HEK293T (cell line): ENCODE data around the gene TRMT11.

Source experiments
- CTCF ChIA-PET: fragments of 350-600 bp; formaldehyde crosslinking; extraction: SDS; loops from one replicate; lab custom pipeline; 2021; ENCODE audit warnings: antibody characterized with exemption, inconsistent platforms; lab: Yijun Ruan, JAX
- POLR2A ChIA-PET: fragments of 350-600 bp; formaldehyde crosslinking; extraction: SDS; loops from one replicate; lab custom pipeline; 2020; ENCODE audit warnings: antibody characterized with exemption, inconsistent platforms; lab: Yijun Ruan, JAX
- DNase-seq: peaks from one replicate; pipeline ENCODE4 v3.0.0; 2012; ENCODE audit warnings: mixed read lengths; ENCODE audit errors: extremely low spot score
- ARNT ChIP-seq: fragments of 450-650 bp; IDR thresholded peaks from 2 replicates; pipeline ENCODE4 v1.6.1; 2017; ENCODE audit warnings: mild to moderate bottlenecking
- BHLHE40 ChIP-seq: fragments of 450-650 bp; IDR thresholded peaks from 2 replicates; pipeline ENCODE4 v1.6.1; 2016; ENCODE audit warnings: mild to moderate bottlenecking, moderate library complexity, borderline replicate concordance
- CTBP1 ChIP-seq: fragments of 450-650 bp; IDR thresholded peaks from 2 replicates; pipeline ENCODE4 v1.6.1; 2016; ENCODE audit warnings: borderline replicate concordance
- ELF4 ChIP-seq: fragments of 450-650 bp; IDR thresholded peaks from 2 replicates; pipeline ENCODE4 v1.6.1; 2017; ENCODE audit warnings: antibody characterized with exemption
- FOXA1 ChIP-seq: fragments of 450-650 bp; IDR thresholded peaks from 2 replicates; pipeline ENCODE4 v1.6.1; 2016; ENCODE audit warnings: mild to moderate bottlenecking
- FOXK2 ChIP-seq: fragments of 450-650 bp; IDR thresholded peaks from 2 replicates; pipeline ENCODE4 v1.6.1; 2016; ENCODE audit warnings: mild to moderate bottlenecking
- FOXM1 ChIP-seq: fragments of 450-650 bp; IDR thresholded peaks from 2 replicates; pipeline ENCODE4 v1.6.1; 2017; ENCODE audit warnings: mild to moderate bottlenecking, borderline replicate concordance
- HDGF ChIP-seq: fragments of 450-650 bp; IDR thresholded peaks from 2 replicates; pipeline ENCODE4 v1.6.1; 2017; ENCODE audit warnings: antibody characterized with exemption, borderline replicate concordance
- L3MBTL2 ChIP-seq: fragments of 450-650 bp; conservative IDR thresholded peaks from 2 replicates; pipeline ENCODE4 v1.6.1; 2016; ENCODE audit warnings: mild to moderate bottlenecking
- LEF1 ChIP-seq: fragments of 450-650 bp; IDR thresholded peaks from 2 replicates; pipeline ENCODE4 v1.6.1; 2017; ENCODE audit warnings: mild to moderate bottlenecking, borderline replicate concordance
- NFRKB ChIP-seq: fragments of 450-650 bp; IDR thresholded peaks from 2 replicates; pipeline ENCODE4 v1.6.1; 2016; ENCODE audit warnings: mild to moderate bottlenecking, moderate library complexity
- SP1 ChIP-seq: fragments of 450-650 bp; IDR thresholded peaks from 2 replicates; pipeline ENCODE4 v1.6.1; 2017
- SUZ12 ChIP-seq: fragments of 450-650 bp; IDR thresholded peaks from 2 replicates; pipeline ENCODE4 v1.6.1; 2016; ENCODE audit warnings: mild to moderate bottlenecking
- TARDBP ChIP-seq: fragments of 450-650 bp; IDR thresholded peaks from 2 replicates; pipeline ENCODE4 v1.6.1; 2016
- ZNF384 ChIP-seq: fragments of 450-650 bp; IDR thresholded peaks from 2 replicates; pipeline ENCODE4 v1.6.1; 2016
- TF ChIP-seq, protein P1 (sequence below): fragments of 450-650 bp; IDR thresholded peaks from 2 replicates; pipeline ENCODE4 v1.6.1; 2016

The TRMT11 gene

DNA sequence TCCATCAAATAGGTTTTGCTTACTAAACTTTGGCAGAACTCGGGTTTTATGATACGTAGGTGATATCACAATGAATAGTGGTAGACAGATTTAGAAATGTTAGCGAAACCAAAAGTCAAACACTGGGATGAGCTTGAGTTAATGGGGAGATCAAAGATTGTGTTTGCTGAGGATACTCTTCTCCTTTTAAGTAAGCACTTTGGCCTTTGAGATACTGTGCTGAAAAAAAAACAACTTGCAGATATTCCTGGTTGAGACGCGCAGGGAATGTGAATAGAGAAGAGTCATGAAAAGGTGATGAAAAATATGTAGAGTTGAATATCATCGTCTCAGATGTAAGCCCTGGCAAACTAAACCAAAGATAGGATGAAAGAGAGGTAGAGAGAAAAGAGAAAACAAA is 48.3 kb downstream of the TRMT11 start:
- DNase-seq, result no peak
- no peak for TF ChIP-seq FOXA1
- TF ChIP-seq FOXM1, result no peak
- TF ChIP-seq ZNF384, result no peak
- no peak for TF ChIP-seq TARDBP
- TF ChIP-seq, protein P1, sequence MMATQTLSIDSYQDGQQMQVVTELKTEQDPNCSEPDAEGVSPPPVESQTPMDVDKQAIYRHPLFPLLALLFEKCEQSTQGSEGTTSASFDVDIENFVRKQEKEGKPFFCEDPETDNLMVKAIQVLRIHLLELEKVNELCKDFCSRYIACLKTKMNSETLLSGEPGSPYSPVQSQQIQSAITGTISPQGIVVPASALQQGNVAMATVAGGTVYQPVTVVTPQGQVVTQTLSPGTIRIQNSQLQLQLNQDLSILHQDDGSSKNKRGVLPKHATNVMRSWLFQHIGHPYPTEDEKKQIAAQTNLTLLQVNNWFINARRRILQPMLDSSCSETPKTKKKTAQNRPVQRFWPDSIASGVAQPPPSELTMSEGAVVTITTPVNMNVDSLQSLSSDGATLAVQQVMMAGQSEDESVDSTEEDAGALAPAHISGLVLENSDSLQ, result no peak
- no peak for TF ChIP-seq LEF1
- TF ChIP-seq L3MBTL2, result no peak
- TF ChIP-seq CTBP1, result no peak
- no peak for TF ChIP-seq ARNT
- no peak for TF ChIP-seq FOXK2
- no peak for TF ChIP-seq NFRKB
- no peak for TF ChIP-seq ELF4
- no peak for TF ChIP-seq BHLHE40
- TF ChIP-seq SUZ12, result no peak
- TF ChIP-seq SP1, result no peak
- ChIA-PET CTCF (no interaction called here), POLR2A (no interaction called here)

GRCh38 chr6:126035764-126036163 is 49.4 kb downstream of the TRMT11 start:
- DNase-seq, result no peak
- TF ChIP-seq LEF1 (no peak), BHLHE40 (no peak), ARNT (no peak), FOXA1 (no peak), FOXM1 (no peak), HDGF (no peak), NFRKB (no peak), TARDBP (no peak), CTBP1 (no peak), SP1 (no peak), L3MBTL2 (no peak), ZNF384 (no peak)
- TF ChIP-seq, protein P1, result no peak
- ChIA-PET POLR2A (interaction anchor here (1.8 kb wide), 1 partner anchor 49 kb away, joined by 7 read pairs; the partner anchor contains the start of gene TRMT11), CTCF (interaction anchor here (1.2 kb wide), 1 partner anchor 40 kb away, joined by 3 read pairs; no protein-coding TSS in a partner anchor)

- ChIA-PET CTCF (no interaction called here), POLR2A (no interaction called here)
- no peak for DNase-seq
- TF ChIP-seq SP1, result no peak
- no peak for TF ChIP-seq FOXK2
- peak; percentile 70 for TF ChIP-seq ZNF384
These were observed 51.9 kb downstream of the TRMT11 start for GRCh38 chr6:126038234-126038633.

- DNase-seq, result no peak
- TF ChIP-seq HDGF (no peak), ZNF384 (no peak), ELF4 (no peak), LEF1 (no peak)
- POLR2A ChIA-PET, result no interaction called here
- CTCF ChIA-PET, result no interaction called here
These were observed 52.9 kb downstream of the TRMT11 start for GRCh38 chr6:126039284-126039683.

DNA sequence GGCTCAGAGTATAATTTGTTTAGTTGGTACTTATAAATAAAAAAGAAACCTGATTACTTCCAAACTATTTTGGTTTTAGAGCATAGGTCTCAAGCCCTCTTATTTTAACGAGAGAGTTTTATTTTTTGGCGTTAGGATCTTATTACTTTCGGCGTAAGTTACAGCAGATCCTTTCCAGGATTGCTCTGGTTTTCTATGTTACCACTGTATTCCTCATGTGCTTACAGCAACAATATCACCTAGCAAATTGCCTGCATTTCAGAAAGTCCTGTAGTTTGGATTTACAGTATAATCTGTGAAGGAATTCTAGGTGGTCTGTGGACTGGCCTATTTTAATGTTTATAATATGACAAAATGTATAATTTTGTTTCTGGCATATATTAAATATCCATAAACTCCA is 54.1 kb downstream of the TRMT11 start:
- DNase-seq, result no peak
- CTCF ChIA-PET, result no interaction called here
- POLR2A ChIA-PET, result no interaction called here
- TF ChIP-seq BHLHE40 (no peak), FOXK2 (no peak), TARDBP (no peak), FOXA1 (no peak), SUZ12 (no peak), ARNT (no peak), L3MBTL2 (no peak), LEF1 (no peak)

DNA sequence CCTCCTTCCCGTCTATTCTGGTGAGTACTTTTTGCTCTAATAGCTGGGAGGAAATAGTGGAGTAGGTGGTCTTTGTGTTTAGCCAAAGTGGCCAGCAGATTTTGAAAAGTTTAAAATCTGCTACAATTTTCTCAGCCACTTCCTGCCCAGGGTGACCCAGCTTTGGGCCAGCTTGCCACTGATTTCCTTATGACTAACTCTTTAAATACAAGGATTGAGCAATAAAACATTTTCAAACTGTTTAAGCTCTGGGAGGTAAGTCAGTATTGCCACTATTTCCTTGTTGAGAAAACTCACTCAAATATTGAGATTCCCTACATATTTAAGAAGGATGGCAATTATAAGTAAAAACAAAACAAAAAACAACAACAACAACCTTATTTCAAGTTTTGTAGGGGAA is 54.5 kb downstream of the TRMT11 start:
- ChIA-PET POLR2A (interaction anchor here (0.6 kb wide), 1 partner anchor 259 kb away, joined by 3 read pairs; no protein-coding TSS in a partner anchor), CTCF (no interaction called here)
- no peak for DNase-seq
- TF ChIP-seq L3MBTL2 (no peak), CTBP1 (no peak), FOXK2 (no peak), FOXM1 (no peak), TARDBP (no peak), FOXA1 (no peak), NFRKB (no peak), ZNF384 (no peak), ELF4 (no peak), ARNT (no peak), HDGF (no peak), SP1 (no peak), LEF1 (no peak), BHLHE40 (no peak), SUZ12 (no peak)
- TF ChIP-seq, protein P1, result no peak

DNA sequence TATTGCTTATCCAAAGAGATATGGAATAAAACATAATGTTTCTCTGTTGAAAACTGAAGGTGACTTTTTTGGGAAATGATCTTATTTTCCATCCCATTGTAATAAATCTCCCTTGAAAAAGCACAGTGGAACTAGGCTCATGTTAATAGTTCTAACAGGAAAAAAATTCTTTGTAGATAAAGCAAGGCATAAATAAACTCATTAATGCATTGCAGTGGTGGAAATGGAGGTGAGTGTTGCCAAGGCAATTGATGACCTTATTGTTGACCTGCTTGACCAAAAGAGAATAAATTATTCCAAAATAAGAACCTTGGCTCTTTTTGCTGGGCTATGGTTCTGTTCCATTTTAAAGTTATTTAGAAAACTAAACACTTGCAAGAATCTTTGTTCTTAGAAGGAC is 55.2 kb downstream of the TRMT11 start:
- no peak for DNase-seq
- POLR2A ChIA-PET, result no interaction called here
- CTCF ChIA-PET, result no interaction called here
- TF ChIP-seq FOXA1, result no peak
- TF ChIP-seq ARNT, result no peak
- TF ChIP-seq ZNF384, result no peak
- no peak for TF ChIP-seq LEF1
